GM19324 (cell line): ENCODE measurements around the gene ANKRD27.
"Not testable (repeated sequence)": the region's sequence is repeated elsewhere in the genome, so short reads cannot be mapped to it uniquely, and the experiment has no call there.

Source experiments
- ATAC-seq: cut with Tn5 transposase; IDR thresholded peaks from one replicate; pipeline ENCODE4 v1.9.1; 2021; ENCODE audit warnings: mild to moderate bottlenecking, moderate library complexity; ENCODE audit not compliant: unreplicated experiment, low FRiP score

Gene ANKRD27

DNA sequence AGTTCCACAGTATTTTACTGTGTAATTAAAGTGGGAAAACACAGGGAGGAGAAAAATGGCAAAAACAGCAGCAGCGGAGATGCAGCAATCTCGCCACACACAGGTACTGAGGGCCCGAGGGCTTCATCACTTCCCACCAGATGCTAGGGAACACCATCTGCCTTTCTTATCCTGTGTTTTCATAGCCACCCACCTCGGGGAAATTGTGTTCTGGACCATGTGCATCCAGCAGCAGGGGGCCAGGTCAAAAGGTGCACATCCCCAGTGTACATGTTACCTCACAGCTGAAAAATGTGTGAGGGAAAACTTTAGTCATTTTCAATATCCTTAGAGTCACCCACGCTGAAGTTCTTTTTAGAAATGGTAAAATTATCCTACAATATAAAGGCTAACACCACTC is 63.8 kb downstream of the ANKRD27 start:
- ATAC-seq, result no peak

DNA sequence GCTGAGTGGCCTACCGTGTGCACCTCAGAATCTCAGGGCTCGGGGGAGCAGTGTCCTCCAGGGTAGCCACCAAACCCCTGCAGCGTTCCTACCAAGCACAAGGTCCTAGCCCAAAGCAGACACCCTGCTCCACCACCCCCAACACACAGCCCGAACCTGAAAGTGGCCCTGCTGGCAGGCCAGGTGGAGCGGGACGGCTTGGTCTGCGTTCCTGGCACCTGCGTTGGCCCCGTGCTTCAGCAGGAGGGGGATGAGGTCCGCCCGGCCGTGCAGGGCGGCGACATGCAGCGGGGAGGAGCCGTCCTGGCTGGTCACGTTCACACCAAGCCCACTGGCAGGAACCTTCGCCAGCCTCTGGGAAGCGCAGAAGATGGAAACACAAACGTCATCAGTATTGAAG is 67.5 kb downstream of the ANKRD27 start:
- no peak for ATAC-seq

DNA sequence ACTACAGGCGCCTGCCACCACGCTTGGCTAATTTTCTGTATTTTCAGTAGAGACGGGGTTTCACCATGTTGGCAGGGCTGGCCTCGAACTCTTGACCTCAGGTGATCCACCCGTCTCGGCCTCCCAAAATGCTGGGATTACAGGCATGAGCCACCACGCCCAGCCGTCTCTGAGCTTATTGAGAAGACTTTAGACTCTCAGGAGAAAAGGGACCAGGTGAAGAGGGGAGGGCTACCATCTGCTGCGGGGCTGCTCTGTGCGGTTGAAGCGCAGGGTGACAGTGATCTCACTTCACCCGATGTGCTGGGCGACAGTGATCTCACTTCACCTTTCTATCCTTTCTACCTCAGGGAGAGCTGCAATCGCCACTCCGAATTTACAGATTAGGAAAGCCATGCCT is 68.7 kb downstream of the ANKRD27 start:
- ATAC-seq, result no peak

DNA sequence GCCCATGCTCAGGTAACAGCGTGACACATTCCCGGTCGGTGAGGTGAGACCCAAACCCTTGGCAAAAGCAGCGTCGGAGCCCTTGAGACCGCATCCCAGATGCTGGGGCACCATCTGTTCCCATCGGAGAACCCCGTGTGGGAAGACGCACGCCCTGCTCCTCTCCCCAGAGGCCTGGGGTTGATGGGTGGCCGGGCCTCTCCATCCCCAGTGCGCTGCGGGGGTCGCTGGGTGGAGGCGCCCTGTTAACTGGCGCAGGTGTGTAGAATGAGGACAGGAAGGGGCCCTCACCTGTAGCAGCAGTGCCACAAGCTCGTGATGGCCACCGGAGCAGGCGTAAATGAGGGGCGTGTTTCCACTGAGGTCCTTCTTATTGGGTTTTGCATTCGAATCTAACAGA is 69.4 kb downstream of the ANKRD27 start:
- no peak for ATAC-seq

DNA sequence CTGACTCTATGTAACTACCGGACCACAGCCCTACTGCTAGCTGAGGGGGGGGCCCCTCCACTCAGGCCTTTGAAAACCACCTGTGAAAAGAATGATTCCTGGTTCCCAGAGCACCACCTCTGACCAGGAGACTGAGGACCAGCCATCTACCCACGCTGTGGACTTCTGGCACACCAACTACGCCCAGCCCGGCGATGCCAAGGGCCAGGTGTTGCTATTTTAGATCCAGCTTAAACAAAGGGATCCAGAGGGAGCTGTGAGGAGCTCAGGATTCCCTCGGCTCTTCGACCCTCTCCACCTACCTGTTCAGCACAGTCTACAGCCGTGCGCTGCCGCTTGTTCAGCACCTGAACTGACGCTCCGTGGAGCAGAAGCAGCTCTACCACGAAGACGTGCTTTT is 71.0 kb downstream of the ANKRD27 start:
- ATAC-seq, result no peak

DNA sequence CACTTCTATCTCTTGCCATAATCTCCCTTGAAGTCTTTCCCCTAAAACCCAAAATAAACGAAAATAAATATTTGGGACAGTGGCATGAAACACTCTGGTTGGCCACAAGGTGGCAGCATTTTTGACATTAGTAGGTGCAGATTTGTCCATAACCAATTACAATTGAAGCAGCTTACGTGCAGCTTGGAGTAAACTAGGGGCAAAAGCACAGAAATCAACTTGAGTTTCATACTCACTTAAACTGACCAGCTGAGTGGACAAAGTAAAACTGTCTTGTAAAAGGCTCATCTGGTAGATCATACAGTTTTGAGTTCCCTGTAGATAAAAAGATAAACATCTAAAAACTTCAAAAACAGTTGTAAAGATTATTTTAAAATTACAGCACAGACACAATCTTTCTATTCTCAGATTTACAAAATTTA is 75.2 kb downstream of the ANKRD27 start:
- no peak for ATAC-seq

DNA sequence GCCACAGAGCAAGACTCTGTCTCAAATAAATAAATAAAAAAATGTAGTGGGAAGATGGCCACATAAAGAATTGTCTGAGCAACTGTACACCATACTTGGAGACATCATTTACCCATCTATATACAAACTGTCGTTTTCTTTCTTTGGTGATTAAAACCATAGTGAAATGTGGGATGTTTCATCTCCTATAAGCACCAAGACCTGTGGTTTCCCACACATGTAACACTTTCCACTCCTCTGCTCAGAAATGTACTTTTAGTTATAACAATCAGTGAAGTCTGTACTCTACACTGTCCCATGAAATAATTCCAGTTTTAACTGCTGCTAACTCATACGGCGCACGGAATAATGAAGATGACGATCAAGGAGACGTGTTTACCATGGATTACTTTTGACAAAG is 75.7 kb downstream of the ANKRD27 start:
- ATAC-seq, result no peak

DNA sequence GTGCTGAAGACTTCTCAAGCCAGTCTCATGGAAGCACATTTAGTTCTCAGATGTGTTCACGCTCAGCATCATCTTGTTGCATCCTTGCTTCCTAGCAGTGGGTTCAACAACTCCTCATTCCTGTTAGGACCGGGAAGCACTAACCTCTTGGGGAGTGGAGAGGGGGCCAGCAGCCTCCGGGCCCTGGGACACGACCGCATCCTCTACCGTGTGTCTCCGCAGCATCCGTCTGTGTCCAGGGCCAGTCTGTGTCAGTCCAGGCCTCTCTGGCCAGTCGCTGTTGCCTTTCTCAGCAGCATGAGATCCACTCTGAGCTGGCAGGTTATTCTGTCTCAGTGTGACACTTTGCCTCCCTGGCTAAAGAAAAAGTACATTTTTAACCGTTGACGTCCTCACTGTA is 77.0 kb downstream of the ANKRD27 start:
- ATAC-seq, result no peak

DNA sequence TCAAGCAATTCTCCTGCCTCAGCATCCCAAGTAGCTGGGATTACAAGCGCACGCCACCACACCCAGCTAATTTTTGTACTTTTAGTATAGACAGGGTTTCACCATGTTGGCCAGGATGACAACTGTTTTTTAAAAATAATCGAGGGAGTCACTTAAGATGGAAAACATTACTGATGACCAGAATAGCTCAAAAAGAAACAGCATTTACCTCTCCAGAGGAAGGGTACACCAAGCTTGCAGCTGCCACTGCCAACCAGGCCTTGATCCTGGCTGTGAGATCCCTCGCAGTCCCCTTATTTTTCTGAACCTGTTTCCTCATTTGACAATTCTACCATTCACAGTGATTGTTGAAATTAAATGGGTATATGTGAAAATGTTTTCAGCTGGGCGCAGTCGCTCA is 79.5 kb downstream of the ANKRD27 start:
- no peak for ATAC-seq

DNA sequence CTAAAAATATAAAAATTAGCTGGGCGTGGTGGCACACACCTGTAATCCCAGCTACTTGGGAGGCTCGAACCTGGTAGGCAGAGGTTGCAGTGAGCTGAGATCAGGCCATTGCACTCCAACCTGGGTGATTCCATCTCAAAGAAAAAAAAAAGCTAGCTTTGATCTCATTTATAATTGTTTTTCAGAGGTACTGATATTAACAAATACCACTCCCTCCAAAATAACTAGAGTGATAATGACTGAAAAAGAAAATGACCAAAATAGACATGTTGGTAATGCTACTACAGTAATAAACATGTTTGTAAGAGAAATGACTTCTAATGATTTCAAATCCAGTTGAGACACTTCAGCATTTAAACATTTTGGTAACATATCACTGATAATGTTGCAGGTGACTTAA is 81.0 kb downstream of the ANKRD27 start:
- no peak for ATAC-seq

DNA sequence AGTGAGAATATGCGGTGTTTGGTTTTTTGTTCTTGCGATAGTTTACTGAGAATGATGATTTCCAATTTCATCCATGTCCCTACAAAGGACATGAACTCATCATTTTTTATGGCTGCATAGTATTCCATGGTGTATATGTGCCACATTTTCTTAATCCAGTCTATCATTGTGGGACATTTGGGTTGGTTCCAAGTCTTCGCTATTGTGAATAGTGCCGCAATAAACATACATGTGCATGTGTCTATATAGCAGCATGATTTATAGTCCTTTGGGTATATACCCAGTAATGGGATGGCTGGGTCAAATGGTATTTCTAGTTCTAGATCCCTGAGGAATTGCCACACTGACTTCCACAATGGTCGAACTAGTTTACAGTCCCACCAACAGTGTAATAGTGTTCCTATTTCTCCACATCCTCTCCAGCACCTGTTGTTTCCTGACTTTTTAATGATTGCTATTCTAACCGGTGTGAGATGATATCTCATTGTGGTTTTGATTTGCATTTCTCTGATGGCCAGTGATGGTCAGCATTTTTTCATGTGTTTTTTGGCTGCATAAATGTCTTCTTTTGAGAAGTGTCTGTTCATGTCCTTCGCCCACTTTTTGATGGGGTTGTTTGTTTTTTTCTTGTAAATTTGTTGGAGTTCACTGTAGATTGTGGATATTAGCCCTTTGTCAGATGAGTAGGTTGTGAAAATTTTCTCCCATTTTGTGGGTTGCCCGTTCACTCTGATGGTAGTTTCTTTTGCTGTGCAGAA is 87.1 kb downstream of the ANKRD27 start:
- not testable (repeated sequence) for ATAC-seq

DNA sequence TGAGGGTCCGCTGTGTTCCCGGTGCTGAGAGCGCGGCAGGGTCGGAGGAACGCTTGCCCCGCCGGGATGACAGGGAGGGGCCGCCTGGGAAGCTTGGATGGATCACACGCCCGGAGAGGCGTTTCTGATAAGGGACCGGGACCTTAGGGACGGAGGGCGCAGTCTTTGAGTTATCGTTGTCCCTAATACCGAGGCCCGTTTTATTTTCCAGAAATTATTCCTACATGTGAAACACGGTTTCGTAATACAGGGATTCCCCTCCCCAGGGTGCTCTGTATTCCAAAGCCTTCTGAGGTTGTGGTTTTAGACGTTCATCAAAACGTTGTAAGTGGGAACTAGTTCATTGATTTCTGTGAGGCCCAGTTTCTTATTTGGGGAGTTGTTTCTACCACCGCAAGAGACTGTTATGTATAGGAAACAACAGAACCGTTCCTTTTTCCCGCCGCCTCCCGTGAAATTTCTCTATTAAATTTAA is 93.2 kb downstream of the ANKRD27 start:
- peak; percentile 10 for ATAC-seq

DNA sequence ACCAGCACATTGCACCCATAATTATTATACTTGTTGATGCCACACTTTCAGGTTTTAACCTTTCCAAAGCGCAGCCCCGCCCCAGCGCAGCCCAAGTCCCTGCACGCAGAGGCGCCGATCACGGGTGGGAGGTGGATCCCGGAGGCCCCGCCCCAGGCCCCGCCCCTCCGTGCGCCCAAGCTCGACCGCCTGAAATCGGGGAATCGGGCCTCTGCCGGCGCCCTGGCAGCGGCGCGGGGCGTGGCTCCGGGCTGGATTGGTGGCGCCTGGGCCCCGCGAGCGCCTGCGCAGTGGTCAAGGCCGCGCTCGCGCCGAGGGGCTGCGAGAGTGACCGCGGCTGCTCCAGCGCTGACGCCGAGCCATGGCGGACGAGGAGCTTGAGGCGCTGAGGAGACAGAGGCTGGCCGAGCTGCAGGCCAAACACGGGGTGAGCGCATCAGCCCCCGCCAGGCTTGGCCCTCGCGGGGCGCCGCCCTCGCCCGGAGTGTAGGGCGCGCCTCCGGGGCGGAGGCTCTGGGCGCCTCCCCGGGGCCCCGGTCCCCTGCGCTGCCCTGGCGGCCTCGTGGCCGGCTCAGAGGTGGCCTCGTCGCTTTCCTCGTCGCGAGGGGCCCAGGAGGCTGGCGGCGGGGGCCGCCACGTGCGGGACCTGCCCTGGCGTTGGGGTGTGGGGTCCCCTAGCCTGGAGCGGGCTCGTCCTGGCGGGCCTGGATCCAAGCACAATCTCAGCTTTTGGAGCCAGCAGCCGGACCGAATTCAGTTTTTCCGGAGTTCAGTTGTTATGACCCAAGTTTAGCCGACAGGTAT is 93.9 kb downstream of the ANKRD27 start, which contains the start of gene PDCD5:
TSS of gene PDCD5 (plus strand) at position 290 of the 804 bp plus-strand sequence. CDS start at position 362, 72 bp downstream.
- peak; percentile 91 for ATAC-seq

DNA sequence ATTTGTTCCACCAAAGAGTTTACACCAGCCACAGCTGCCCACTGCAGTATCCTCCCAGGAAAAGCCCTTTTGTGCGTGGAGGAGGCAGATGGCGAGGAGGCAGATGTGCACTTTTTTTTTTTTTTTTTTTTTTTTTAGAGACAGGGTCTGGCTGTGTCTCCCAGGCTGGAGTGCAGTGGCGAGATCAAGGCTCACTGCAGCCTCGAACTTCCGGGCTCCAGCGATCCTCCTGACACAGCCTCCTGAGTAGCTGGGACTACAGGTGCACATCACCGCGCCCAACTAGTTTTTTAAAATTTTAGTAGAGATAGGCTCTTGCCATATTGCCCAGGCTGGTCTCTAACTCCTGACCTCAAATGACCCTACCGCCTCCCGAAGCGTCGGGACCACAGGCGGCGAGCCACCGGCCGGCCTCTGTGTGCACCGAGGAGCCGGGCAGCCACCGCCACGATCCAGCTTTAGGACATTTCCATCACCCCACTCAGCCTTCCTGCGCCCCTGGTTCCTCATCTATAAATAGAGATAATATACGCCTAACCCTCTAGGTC is 94.6 kb downstream of the ANKRD27 start:
- peak; percentile 21 for ATAC-seq

DNA sequence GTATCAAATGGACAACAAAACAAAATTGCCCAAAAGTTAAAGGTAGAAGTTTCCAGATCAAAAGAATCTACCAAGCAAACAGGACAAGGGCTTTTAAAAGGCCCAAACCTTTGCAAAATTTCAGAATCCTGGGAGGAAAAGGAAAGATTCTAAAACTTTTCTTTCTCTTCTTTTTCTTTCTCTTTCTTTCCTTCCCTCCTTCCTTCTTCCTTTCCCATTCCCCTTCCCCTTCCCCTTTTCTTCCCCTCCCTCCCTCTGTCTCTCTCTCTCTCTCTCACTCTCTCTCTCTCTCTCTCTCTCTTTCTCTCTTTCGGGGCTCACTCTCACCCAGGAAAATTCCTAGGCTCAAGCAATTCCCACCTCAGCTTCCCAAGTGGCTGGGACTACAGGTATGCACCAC is 98.2 kb downstream of the ANKRD27 start:
- no peak for ATAC-seq

DNA sequence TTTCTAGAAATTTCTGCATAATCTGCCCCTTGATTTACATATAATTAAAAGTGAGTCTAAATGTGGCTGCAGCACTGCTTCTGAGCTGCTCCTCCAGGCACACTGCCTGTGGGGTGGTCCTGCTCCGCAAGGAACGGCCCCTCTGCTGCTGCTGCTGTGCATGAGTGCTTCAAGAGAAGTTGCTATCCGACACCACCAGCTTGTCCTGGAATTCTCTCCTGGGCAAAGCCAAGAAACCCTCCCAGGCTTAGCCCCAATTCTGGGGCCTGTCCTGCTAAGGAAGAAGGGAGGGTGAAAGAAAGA is 101.5 kb downstream of the ANKRD27 start:
- ATAC-seq, result no peak

DNA sequence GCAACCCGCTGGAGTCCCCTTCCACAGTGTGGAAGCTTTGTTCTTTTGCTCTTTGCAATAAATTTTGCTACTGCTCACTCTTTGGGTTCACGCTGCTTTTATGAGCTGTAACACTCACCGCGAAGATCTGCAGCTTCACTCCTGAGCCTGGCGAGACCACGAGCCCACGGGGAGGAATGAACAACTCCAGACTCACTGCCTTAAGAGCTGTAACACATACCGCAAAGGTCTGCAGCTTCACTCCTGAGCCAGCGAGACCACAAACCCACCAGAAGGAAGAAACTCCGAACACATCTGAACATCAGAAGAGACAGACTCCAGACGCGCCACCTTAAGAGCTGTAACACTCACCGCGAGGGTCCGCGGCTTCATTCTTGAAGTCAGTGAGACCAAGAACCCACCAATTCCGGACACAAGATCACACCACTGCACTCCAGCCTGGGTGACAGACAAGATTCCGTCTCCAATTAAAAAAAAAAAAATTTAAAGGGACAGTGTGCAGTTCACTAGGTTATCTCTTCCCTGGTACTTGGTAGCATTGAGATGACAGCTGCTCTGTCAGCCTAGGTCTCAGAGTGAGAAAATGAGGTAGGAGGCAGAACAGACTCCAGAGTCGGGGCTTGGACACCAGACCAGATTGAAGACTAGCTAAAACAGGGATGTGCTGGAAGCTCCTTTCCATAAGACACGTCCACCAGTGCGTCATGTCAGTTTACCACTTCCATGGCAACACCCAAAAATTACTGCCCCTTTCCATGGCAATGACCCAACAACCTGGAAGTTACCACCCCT is 102.1 kb downstream of the ANKRD27 start:
- not testable (repeated sequence) for ATAC-seq

DNA sequence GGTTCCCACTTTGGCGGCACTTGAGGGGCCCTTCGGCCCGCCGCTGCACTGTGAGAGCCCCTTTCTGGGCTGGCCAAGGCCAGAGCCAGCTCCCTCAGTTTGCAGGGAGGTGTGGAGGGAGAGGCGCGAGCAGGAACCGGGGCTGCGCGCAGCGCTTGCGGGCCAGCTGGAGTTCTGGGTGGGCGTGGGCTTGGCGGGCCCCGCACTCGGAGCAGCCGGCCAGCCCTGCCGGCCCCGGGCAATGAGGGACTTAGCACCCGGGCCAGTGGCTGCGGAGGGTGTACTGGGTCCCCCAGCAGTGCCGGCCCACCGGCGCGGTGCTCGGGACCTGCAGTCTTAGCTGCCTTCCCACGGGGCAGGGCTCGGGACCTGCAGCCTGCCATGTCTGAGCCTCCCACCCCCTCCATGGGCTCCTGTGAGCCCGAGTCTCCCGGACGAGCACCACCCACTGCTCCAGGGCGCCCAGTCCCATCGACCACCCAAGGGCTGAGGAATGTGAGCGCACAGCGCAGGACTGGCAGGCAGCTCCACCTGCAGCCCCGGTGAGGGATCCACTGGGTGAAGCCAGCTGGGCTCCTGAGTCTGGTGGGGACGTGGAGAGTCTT is 103.4 kb downstream of the ANKRD27 start:
- ATAC-seq, result not testable (repeated sequence)

DNA sequence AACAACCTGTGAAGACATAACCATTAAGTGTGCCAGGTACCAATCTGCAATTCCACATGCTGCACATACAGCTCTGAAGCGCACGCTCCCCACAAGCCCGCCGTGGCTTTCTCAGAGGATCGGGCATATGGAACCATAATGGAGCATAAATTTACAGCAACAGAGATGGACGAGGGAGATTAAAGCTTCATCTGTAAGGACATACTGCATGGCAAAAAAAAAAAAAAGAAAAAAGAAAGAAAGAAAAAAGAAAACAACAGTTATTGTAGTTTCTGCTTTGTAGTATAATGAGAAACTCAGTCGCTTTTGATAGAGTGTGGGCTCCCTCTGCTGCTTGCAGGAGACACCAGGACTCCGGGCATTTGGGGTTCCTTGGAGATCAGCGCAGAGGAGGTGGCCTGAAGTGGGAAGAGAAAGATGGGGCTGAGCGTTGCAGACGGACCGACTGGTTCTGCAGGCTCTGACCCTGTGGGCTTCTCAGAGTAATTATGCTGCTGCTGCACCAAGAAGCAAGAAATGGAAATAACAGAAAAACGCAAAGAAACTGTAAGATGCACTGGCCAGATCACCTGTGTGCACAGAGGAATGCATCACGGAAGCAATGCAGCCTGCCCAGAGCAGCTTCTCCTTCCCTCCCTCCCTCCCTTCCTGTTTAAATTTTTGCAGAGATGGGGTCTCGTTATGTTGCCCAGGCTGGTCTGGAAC is 104.7 kb downstream of the ANKRD27 start:
- ATAC-seq, result no peak

DNA sequence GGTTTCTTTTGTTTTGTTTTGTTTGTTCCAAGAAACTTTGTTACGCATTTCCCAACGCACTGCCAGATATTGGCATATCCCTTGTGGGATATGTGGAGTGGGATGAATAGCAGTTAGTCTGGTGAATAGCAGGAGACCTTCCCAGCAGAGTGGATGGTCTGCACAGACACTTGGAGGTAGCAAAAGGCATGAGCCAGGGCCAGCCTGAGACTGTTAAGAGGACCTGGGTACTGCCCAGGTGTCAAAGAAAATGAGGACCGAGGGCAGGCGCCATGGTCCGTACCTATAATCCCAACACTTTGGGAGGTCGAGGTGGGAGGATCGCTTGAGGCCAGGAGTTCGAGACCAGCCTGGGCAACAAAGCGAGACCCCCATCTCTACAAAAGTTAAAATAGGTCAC is 107.5 kb downstream of the ANKRD27 start:
- ATAC-seq, result no peak
